ENCODE data around the gene UMAD1.

UMAD1 gene

DNA sequence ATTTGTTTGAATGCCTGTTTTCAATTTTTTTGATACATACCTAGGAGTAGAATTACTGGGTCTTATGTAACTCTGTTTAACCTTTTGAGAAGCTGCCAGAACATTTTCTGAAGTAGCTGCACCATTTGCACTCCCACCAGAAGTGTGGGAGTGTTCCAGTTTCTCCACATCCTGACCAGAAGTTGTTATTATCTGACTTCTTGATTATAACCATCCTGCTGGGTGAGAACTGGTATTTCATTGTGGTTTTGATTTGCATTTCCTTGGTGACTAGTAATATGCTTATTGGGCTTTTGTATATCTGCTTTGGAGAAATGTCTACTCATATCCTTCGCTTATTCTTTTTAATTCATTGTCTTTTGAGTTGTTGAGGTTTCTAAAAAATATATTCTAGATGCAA lies 210.8 kb downstream of the UMAD1 start:
- Histone ChIP-seq H3K4me1 (ENCODE audit: control insufficient read depth, insufficient read depth, low read length) (no peaks in the 10 kb centered on the region), H3K9me3 (replicated peaks; ENCODE audit: low read length) (no peaks in the 10 kb centered on the region), H3K4me2 (ENCODE audit: low read length) (no peak overlapping the region), H3K27me3 (ENCODE audit: control insufficient read depth, insufficient read depth, low read length) (no peaks in the 10 kb centered on the region), H3K9ac (ENCODE audit: low read depth, low read length) (no peak overlapping the region), H3K4me3 (ENCODE audit: low read length) (no peak overlapping the region), H3K36me3 (ENCODE audit: insufficient read depth, low read length) (no peaks in the 10 kb centered on the region)

DNA sequence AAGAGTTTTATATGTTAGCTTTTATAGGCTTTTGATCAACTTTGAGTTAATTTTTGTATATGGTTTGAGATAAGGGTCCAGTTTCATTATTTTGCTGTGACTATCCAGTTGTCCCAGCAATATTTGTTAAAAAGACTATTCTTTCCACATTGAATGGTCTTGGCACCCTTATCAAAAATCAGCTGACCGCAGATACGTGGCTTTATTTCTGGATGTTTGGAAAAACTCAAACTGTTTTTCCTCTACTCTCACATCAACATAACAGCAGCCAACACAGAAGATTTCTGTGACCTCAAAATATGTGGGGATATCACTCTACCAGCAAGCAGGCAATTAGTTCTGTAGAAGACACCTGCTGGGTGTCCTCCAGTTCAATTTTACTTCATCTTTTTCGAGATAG lies 211.4 kb downstream of the UMAD1 start:
- no peak overlapping the region for H3K9ac ChIP-seq (ENCODE audit: low read depth, low read length)

DNA sequence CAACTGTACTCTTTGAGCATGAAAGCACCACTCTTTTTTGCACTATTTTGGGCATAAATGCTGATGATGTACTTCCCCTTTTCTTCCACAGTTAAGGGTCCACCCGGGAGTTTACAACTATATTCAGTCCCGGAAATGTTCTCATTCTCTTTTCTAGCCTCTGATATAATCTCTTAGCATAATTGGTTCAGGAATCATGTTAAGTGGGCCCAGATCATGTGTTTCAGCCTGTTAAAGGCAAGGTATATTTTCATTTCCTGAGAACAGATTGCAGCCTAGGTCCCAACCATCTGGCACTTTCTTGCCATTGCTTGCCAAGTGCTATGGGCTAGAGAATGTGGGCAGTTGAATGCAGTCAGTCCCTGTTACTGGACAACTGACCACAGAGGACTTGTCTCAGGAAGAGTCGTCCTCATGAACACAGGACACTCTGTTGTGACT lies 216.6 kb downstream of the UMAD1 start:
- H3K27me3 ChIP-seq (ENCODE audit: control insufficient read depth, insufficient read depth, low read length) = no peaks in the 10 kb centered on the region
- no peaks in the 10 kb centered on the region for H3K9me3 ChIP-seq (replicated peaks; ENCODE audit: low read length)
- no peak overlapping the region for H3K9ac ChIP-seq (ENCODE audit: low read depth, low read length)
- H3K4me2 ChIP-seq (ENCODE audit: low read length) = no peak overlapping the region
- no peak overlapping the region for H3K4me3 ChIP-seq (ENCODE audit: low read length)
- H3K4me1 ChIP-seq (ENCODE audit: control insufficient read depth, insufficient read depth, low read length) = peaks cover 13% of the 10 kb centered on the region
- no peaks in the 10 kb centered on the region for H3K36me3 ChIP-seq (ENCODE audit: insufficient read depth, low read length)

More for the DNA sequence above, 211.4 kb downstream of the UMAD1 start:
- Histone ChIP-seq H3K4me2 (ENCODE audit: low read length) (no peak overlapping the region), H3K27me3 (ENCODE audit: control insufficient read depth, insufficient read depth, low read length) (no peaks in the 10 kb centered on the region), H3K4me3 (ENCODE audit: low read length) (no peak overlapping the region), H3K4me1 (ENCODE audit: control insufficient read depth, insufficient read depth, low read length) (no peaks in the 10 kb centered on the region), H3K36me3 (ENCODE audit: insufficient read depth, low read length) (no peaks in the 10 kb centered on the region), H3K9me3 (replicated peaks; ENCODE audit: low read length) (no peaks in the 10 kb centered on the region)

DNA sequence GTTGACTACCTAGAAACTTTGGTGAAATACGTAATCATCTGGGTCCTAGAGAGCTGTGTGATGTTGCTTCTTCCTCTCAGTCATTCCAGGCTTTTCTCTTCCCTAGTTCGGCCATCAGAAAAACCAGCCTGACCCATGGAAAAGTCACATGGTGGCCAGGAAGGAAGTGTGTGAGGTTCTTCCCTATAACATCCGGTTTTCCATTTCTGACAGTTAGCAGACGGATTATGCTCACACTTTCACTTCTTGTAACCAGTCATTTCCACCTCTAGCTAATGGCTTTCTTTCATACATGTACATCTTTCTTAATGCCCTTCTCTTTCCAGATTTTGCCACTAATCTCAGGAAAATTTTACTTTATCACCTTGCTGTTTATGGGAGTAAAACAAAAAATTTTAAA lies 218.0 kb downstream of the UMAD1 start:
- Histone ChIP-seq H3K4me1 (ENCODE audit: control insufficient read depth, insufficient read depth, low read length) (peaks cover 13% of the 10 kb centered on the region), H3K4me2 (ENCODE audit: low read length) (no peak overlapping the region), H3K27me3 (ENCODE audit: control insufficient read depth, insufficient read depth, low read length) (no peaks in the 10 kb centered on the region), H3K9ac (ENCODE audit: low read depth, low read length) (no peak overlapping the region), H3K9me3 (replicated peaks; ENCODE audit: low read length) (no peaks in the 10 kb centered on the region), H3K4me3 (ENCODE audit: low read length) (no peak overlapping the region), H3K36me3 (ENCODE audit: insufficient read depth, low read length) (no peaks in the 10 kb centered on the region)

DNA sequence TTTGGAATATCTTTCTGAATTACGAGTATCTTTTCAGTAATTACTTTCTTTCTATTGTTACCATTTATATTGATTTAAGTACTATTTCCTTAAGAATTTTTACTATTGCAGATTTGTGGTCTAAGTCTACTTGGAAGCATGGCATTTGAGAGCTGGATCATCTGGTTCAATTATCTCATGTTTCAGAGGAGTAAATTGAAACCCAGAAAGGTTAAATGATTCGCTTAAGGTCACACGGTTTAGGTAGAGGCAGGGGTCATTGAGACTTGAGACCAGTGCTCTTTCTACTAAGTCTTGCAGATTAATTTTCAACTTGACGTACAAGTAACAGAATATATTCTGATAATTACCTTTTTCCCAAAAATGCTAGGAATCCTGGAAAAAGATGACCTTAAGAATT lies 218.9 kb downstream of the UMAD1 start:
- Histone ChIP-seq H3K9me3 (replicated peaks; ENCODE audit: low read length) (no peaks in the 10 kb centered on the region), H3K4me3 (ENCODE audit: low read length) (no peak overlapping the region)

DNA sequence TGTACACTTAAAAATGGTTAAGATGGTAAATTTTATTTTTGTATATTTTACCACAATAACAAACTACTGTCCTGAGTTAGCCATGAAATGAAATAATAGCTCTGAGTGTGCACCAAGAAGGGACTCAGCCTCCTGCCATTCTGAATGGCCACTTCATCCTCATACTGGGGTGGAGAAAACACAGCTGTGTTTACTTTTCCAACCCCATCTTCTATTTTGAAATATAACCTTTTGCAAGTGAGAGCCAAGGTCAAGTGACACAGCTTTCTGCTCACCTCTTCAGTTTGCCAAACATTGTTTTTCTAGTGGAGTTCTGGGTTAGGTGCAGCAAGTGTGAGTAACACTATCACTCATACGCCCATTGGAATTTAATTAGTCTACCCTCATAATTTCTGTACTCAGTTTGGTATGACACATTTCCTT lies 220.7 kb downstream of the UMAD1 start:
- no peaks in the 10 kb centered on the region for H3K9me3 ChIP-seq (replicated peaks; ENCODE audit: low read length)
- no peaks in the 10 kb centered on the region for H3K36me3 ChIP-seq (ENCODE audit: insufficient read depth, low read length)
- H3K9ac ChIP-seq (ENCODE audit: low read depth, low read length) = no peak overlapping the region
- H3K4me1 ChIP-seq (ENCODE audit: control insufficient read depth, insufficient read depth, low read length) = peaks cover 13% of the 10 kb centered on the region
- H3K4me3 ChIP-seq (ENCODE audit: low read length) = no peak overlapping the region
- no peaks in the 10 kb centered on the region for H3K27me3 ChIP-seq (ENCODE audit: control insufficient read depth, insufficient read depth, low read length)
- no peak overlapping the region for H3K4me2 ChIP-seq (ENCODE audit: low read length)

More for the DNA sequence above, 218.9 kb downstream of the UMAD1 start:
- no peaks in the 10 kb centered on the region for H3K27me3 ChIP-seq (ENCODE audit: control insufficient read depth, insufficient read depth, low read length)
- H3K36me3 ChIP-seq (ENCODE audit: insufficient read depth, low read length) = no peaks in the 10 kb centered on the region
- H3K4me2 ChIP-seq (ENCODE audit: low read length) = no peak overlapping the region
- H3K4me1 ChIP-seq (ENCODE audit: control insufficient read depth, insufficient read depth, low read length) = peaks cover 13% of the 10 kb centered on the region
- no peak overlapping the region for H3K9ac ChIP-seq (ENCODE audit: low read depth, low read length)

DNA sequence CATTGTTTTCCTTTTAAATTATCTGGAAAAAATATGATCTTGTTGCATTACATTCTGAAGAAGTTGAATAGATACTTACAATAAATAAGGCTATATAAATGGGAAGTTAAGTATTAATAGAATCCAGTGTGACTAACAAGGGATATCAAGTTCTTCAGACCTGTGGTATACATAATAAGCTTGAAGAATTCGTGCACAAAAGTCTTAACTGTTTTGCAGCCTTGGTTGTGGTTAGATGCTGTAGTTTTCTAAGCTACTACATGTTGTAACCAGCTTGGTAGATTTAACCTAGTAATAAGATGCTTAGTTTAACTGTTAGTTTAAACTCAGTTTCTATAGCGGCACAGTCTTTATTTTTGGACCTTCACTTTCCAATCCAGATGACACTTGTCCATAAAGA lies 221.8 kb downstream of the UMAD1 start:
- Histone ChIP-seq H3K27me3 (ENCODE audit: control insufficient read depth, insufficient read depth, low read length) (no peaks in the 10 kb centered on the region), H3K9me3 (replicated peaks; ENCODE audit: low read length) (no peaks in the 10 kb centered on the region), H3K4me3 (ENCODE audit: low read length) (no peak overlapping the region), H3K36me3 (ENCODE audit: insufficient read depth, low read length) (no peaks in the 10 kb centered on the region), H3K4me2 (ENCODE audit: low read length) (no peak overlapping the region), H3K4me1 (ENCODE audit: control insufficient read depth, insufficient read depth, low read length) (peaks cover 13% of the 10 kb centered on the region), H3K9ac (ENCODE audit: low read depth, low read length) (no peak overlapping the region)

DNA sequence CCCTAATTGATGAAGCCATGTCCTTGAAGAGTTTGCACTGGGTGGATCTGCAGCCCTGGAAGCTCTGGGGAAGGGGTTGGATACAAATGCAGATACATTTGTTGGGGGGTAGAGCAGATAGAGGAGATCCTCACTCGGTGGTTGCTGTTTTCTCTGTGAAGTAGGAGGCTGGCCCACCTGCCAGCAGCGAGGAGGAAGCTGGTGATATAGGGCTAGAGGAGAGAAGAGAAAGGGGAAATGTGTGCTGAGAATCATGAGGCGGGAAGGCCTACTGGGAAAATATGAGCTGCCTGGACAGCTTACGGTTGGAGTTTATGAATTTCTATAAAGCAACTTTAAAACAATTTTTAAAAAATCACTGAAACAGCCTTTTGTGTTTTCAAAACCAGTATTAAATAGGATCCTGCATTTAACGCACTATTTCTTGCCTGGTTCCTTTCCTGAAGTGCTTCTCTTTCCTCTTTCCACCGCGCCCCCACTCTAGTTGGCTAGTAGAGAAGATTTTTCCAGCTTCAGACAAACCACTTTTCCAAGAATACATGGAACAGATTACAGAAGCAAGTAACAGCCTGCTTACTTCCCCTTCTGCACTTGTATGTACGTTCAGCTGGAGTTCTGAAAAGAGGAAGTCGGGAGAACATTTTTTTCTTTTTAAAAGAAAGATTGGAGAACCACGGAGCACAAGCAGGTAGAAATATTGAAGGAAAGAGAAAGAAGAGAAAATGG lies 227.5 kb downstream of the UMAD1 start:
- H3K9me3 ChIP-seq (replicated peaks; ENCODE audit: low read length) = no peaks in the 10 kb centered on the region
- no peaks in the 10 kb centered on the region for H3K4me1 ChIP-seq (ENCODE audit: control insufficient read depth, insufficient read depth, low read length)
- no peak overlapping the region for H3K4me3 ChIP-seq (ENCODE audit: low read length)
- no peak overlapping the region for H3K4me2 ChIP-seq (ENCODE audit: low read length)
- H3K27me3 ChIP-seq (ENCODE audit: control insufficient read depth, insufficient read depth, low read length) = no peaks in the 10 kb centered on the region
- no peaks in the 10 kb centered on the region for H3K36me3 ChIP-seq (ENCODE audit: insufficient read depth, low read length)
- no peak overlapping the region for H3K9ac ChIP-seq (ENCODE audit: low read depth, low read length)

DNA sequence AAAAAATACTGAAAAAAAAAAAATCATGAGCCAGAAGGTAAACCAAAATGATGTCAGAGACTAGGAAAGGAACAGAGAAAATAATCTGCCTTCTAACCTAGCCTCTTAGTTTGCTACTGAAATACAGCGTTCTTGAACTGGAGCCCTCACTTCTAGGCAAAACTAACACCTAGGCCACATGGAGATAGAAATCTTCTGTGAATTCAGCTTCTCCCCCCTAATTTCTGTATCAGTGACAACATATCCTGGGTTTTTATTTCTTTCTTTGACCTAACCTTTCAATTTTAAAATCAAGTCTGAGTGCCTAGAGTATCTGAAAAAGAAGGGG lies 228.0 kb downstream of the UMAD1 start:
- H3K27me3 ChIP-seq (ENCODE audit: control insufficient read depth, insufficient read depth, low read length) = no peaks in the 10 kb centered on the region
- no peaks in the 10 kb centered on the region for H3K4me1 ChIP-seq (ENCODE audit: control insufficient read depth, insufficient read depth, low read length)
- no peak overlapping the region for H3K4me3 ChIP-seq (ENCODE audit: low read length)
- H3K4me2 ChIP-seq (ENCODE audit: low read length) = no peak overlapping the region
- no peak overlapping the region for H3K9ac ChIP-seq (ENCODE audit: low read depth, low read length)
- no peaks in the 10 kb centered on the region for H3K9me3 ChIP-seq (replicated peaks; ENCODE audit: low read length)
- H3K36me3 ChIP-seq (ENCODE audit: insufficient read depth, low read length) = no peaks in the 10 kb centered on the region

DNA sequence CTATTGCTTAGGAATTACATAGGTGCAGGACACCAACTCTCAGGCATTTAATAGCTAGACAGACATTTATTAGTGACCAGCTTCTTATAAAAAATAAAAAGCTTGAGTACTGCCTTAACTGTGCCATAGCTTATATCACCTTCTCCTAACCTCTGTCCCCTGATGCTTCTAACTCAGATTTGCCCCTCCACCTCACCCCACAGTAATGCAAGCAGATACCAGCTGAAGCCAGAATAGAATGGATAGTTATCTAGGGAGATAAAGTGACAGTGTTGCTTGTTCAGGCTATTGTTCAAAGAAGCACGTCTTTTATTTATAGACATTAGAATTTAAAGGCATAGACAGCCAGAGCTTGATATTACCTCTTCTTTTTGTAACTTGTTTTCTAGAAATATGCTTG lies 228.5 kb downstream of the UMAD1 start:
- no peaks in the 10 kb centered on the region for H3K36me3 ChIP-seq (ENCODE audit: insufficient read depth, low read length)
- no peak overlapping the region for H3K4me2 ChIP-seq (ENCODE audit: low read length)
- no peaks in the 10 kb centered on the region for H3K4me1 ChIP-seq (ENCODE audit: control insufficient read depth, insufficient read depth, low read length)
- H3K27me3 ChIP-seq (ENCODE audit: control insufficient read depth, insufficient read depth, low read length) = no peaks in the 10 kb centered on the region
- no peaks in the 10 kb centered on the region for H3K9me3 ChIP-seq (replicated peaks; ENCODE audit: low read length)
- no peak overlapping the region for H3K9ac ChIP-seq (ENCODE audit: low read depth, low read length)
- H3K4me3 ChIP-seq (ENCODE audit: low read length) = no peak overlapping the region

DNA sequence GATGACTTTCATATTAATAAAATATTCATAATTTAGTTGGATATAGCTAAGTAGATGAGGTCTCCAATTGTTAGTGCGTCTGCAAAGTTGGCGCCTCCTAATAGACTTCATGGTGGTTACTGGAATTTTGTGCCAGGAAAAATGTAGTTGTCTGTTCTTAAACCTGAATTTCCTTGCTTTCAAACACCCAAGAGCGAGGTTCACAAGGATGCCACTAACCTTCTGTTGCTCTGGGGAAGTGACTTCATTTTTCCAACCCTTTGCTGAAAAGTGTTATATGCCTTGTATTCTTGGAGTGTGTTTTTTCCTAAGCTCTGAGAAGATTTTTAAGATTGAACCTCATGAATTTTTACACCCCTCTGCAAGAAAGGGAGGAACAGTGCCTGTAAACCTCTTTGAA lies 229.1 kb downstream of the UMAD1 start:
- Histone ChIP-seq H3K9ac (ENCODE audit: low read depth, low read length) (no peak overlapping the region), H3K36me3 (ENCODE audit: insufficient read depth, low read length) (no peaks in the 10 kb centered on the region)

DNA sequence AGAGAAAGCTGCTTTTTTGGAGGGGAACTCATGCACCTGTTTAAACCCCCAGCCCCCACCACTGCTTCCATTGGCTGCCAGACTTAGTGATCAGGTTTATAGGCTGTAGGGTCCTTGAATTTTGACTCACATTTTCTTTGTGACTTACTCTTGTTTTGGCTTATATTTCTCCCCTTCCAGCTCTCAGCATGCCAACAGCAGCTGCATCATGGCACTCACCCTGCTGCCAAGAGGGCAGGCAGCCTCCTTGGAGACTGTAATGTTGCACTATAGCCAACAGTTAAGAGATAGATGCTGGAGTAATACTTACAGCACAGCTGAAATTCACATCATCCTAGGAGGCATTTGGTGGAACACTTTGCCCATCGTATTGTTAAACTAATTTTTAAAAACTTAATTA lies 230.0 kb downstream of the UMAD1 start:
- Histone ChIP-seq H3K4me1 (ENCODE audit: control insufficient read depth, insufficient read depth, low read length) (no peaks in the 10 kb centered on the region), H3K36me3 (ENCODE audit: insufficient read depth, low read length) (no peaks in the 10 kb centered on the region), H3K27me3 (ENCODE audit: control insufficient read depth, insufficient read depth, low read length) (no peaks in the 10 kb centered on the region), H3K9me3 (replicated peaks; ENCODE audit: low read length) (no peaks in the 10 kb centered on the region), H3K4me2 (ENCODE audit: low read length) (no peak overlapping the region), H3K4me3 (ENCODE audit: low read length) (no peak overlapping the region), H3K9ac (ENCODE audit: low read depth, low read length) (no peak overlapping the region)

More for the DNA sequence above, 229.1 kb downstream of the UMAD1 start:
- no peak overlapping the region for H3K4me2 ChIP-seq (ENCODE audit: low read length)
- no peak overlapping the region for H3K4me3 ChIP-seq (ENCODE audit: low read length)
- no peaks in the 10 kb centered on the region for H3K27me3 ChIP-seq (ENCODE audit: control insufficient read depth, insufficient read depth, low read length)
- H3K9me3 ChIP-seq (replicated peaks; ENCODE audit: low read length) = no peaks in the 10 kb centered on the region
- H3K4me1 ChIP-seq (ENCODE audit: control insufficient read depth, insufficient read depth, low read length) = no peaks in the 10 kb centered on the region

Data from skeletal muscle satellite cell (primary cell).